GM23338 (cell line): ENCODE results near the gene SPACA4. TPM values are rescaled to one million over a fixed set of nuclear protein-coding genes. Genes with fewer than 3 reads are reported as not detected.

Experiments used
- ATAC-seq: fragments of 200-7000 bp; cut with Tn5 transposase; 3 replicates; pipeline ENCODE4 v1.9.1; 2020
- DNase-seq: peaks from one replicate; pipeline ENCODE4 v3.0.0-alpha.2; 2015; ENCODE audit warnings: low spot score
- H2AFZ ChIP-seq: fragments of 200-600 bp; sonication (generic); 2 replicates; pipeline ENCODE4 v1.8.0; 2016; ENCODE audit warnings: antibody characterized with exemption, mild to moderate bottlenecking, moderate library complexity
- H3F3A ChIP-seq: fragments of 200-600 bp; sonication (generic); replicated peaks from 2 replicates; pipeline ENCODE4 v1.8.0; 2017; ENCODE audit warnings: antibody characterized with exemption, mixed run types, low read depth
- H3K27ac ChIP-seq: fragments of 200-600 bp; sonication (generic); 2 replicates; pipeline ENCODE4 v1.6.1; 2016; ENCODE audit warnings: low read depth
- H3K27me3 ChIP-seq: fragments of 200-600 bp; sonication (generic); 2 replicates; pipeline ENCODE4 v1.8.0; 2016; ENCODE audit warnings: mild to moderate bottlenecking, mixed run types, moderate library complexity; ENCODE audit not compliant: insufficient read depth
- H3K36me3 ChIP-seq: fragments of 200-600 bp; sonication (generic); 2 replicates; pipeline ENCODE4 v1.8.0; 2016; ENCODE audit warnings: mild to moderate bottlenecking; ENCODE audit not compliant: insufficient read depth
- H3K4me1 ChIP-seq: fragments of 200-600 bp; sonication (generic); 2 replicates; pipeline ENCODE4 v1.8.0; 2016; ENCODE audit warnings: mild to moderate bottlenecking, moderate library complexity; ENCODE audit not compliant: insufficient read depth
- H3K4me2 ChIP-seq: fragments of 200-600 bp; sonication (generic); 2 replicates; pipeline ENCODE4 v1.7.1; 2017; ENCODE audit warnings: mixed run types
- H3K4me3 ChIP-seq: fragments of 200-600 bp; sonication (generic); 2 replicates; pipeline ENCODE4 v1.6.1; 2016; ENCODE audit warnings: mixed run types
- H3K79me2 ChIP-seq: fragments of 200-600 bp; sonication (generic); replicated peaks from 2 replicates; pipeline ENCODE4 v1.8.0; 2017; ENCODE audit warnings: mild to moderate bottlenecking; ENCODE audit not compliant: insufficient read depth
- H3K9me2 ChIP-seq: fragments of 200-600 bp; sonication (generic); 2 replicates; pipeline ENCODE4 v1.8.0; 2017; ENCODE audit not compliant: insufficient read depth
- H4K20me1 ChIP-seq: fragments of 200-600 bp; sonication (generic); replicated peaks from 2 replicates; pipeline ENCODE4 v1.8.0; 2017; ENCODE audit warnings: mild to moderate bottlenecking; ENCODE audit not compliant: insufficient read depth
- H3K27ac Mint-ChIP-seq: 2 replicates; pipeline ENCODE4 v1.8.0; 2020; ENCODE audit warnings: inconsistent platforms, mild to moderate bottlenecking, moderate library complexity, mixed read lengths
- H3K27me3 Mint-ChIP-seq: 3 replicates; pipeline ENCODE4 v1.8.0; 2022; ENCODE audit warnings: low read depth, mild to moderate bottlenecking, moderate library complexity, mixed read lengths, inconsistent platforms; ENCODE audit not compliant: insufficient read depth, poor library complexity
- H3K36me3 Mint-ChIP-seq: 3 replicates; pipeline ENCODE4 v1.8.0; 2021; ENCODE audit warnings: low read depth, mild to moderate bottlenecking, inconsistent platforms, moderate library complexity, mixed read lengths
- H3K4me1 Mint-ChIP-seq: 3 replicates; pipeline ENCODE4 v1.8.0; 2020; ENCODE audit warnings: mild to moderate bottlenecking, inconsistent platforms, mixed read lengths
- H3K4me3 Mint-ChIP-seq: 3 replicates; pipeline ENCODE4 v1.8.0; 2021; ENCODE audit warnings: moderate library complexity, mild to moderate bottlenecking, inconsistent platforms, mixed read lengths
- H3K9me3 Mint-ChIP-seq: 3 replicates; pipeline ENCODE4 v1.8.0; 2020; ENCODE audit warnings: moderate library complexity, mild to moderate bottlenecking, inconsistent platforms, mixed read lengths
- CREB1 ChIP-seq: fragments of 250-450 bp; sonication (Bioruptor Pico); IDR thresholded peaks from 2 replicates; pipeline ENCODE4 v1.5.0; 2020; ENCODE audit warnings: low read depth, mild to moderate bottlenecking, moderate library complexity
- EZH2 ChIP-seq: fragments of 200-600 bp; sonication (generic); IDR thresholded peaks from one replicate; pipeline ENCODE4 v1.8.0; 2017; ENCODE audit warnings: antibody characterized with exemption, mild to moderate bottlenecking, low read depth; ENCODE audit not compliant: unreplicated experiment
- JUNB ChIP-seq: IDR thresholded peaks from one replicate; pipeline ENCODE4 v1.6.1; 2016; ENCODE audit warnings: antibody characterized with exemption; ENCODE audit not compliant: unreplicated experiment
- NANOG ChIP-seq: IDR thresholded peaks from 2 replicates; pipeline ENCODE4 v1.6.1; 2016; ENCODE audit warnings: antibody characterized with exemption, borderline replicate concordance
- POLR2AphosphoS5 ChIP-seq: IDR thresholded peaks from 2 replicates; pipeline ENCODE4 v1.6.1; 2016; ENCODE audit warnings: antibody characterized with exemption, low read depth
- STAT1 ChIP-seq: IDR thresholded peaks from one replicate; pipeline ENCODE4 v1.6.1; 2016; ENCODE audit warnings: antibody characterized with exemption; ENCODE audit not compliant: unreplicated experiment
- ZNF114 ChIP-seq: fragments of 250-450 bp; sonication (Bioruptor Pico); IDR thresholded peaks from 2 replicates; pipeline ENCODE4 v1.5.0; 2020; ENCODE audit warnings: mild to moderate bottlenecking, moderate library complexity
- ZNF331 ChIP-seq: fragments of 250-450 bp; sonication (Bioruptor Pico); IDR thresholded peaks from 2 replicates; pipeline ENCODE4 v1.5.0; 2020; ENCODE audit warnings: low read depth, mild to moderate bottlenecking, moderate library complexity
- polyA plus RNA-seq: library from polyadenylated mRNA; unstranded; fragments of >200 nt; fragmentation: Nextera tagmentation; extraction: Ambion mirVana; gene quantifications from 2 replicates; pipeline ENCODE4 v1.2.1, GENCODE V29; 2016
- total RNA-seq: library from RNA; depleted of rRNA; stranded (reverse); fragments of >200 nt; shearing (Covaris generic); gene quantifications from 2 replicates; pipeline ENCODE4 v1.2.3, GENCODE V29; 2014
- TF ChIP-seq, protein P1 (sequence below): IDR thresholded peaks from one replicate; pipeline ENCODE4 v1.6.1; 2018; ENCODE audit warnings: antibody characterized with exemption; ENCODE audit not compliant: unreplicated experiment
- TF ChIP-seq, protein P2 (sequence below), 2 experiments: fragments of 200-600 bp in 1 of 2; sonication (generic) in 1 of 2; conservative IDR thresholded peaks; 2 replicates each; pipeline versions ENCODE4 v1.5.1 to v1.6.1; 2016 to 2017; ENCODE audit warnings: antibody characterized with exemption in 2 of 2, low read depth in 2 of 2, mild to moderate bottlenecking in 2 of 2, moderate library complexity in 1 of 2

The SPACA4 gene
- total and polyA plus RNA-seq, 2 experiments from 2014 or later = not detected

DNA sequence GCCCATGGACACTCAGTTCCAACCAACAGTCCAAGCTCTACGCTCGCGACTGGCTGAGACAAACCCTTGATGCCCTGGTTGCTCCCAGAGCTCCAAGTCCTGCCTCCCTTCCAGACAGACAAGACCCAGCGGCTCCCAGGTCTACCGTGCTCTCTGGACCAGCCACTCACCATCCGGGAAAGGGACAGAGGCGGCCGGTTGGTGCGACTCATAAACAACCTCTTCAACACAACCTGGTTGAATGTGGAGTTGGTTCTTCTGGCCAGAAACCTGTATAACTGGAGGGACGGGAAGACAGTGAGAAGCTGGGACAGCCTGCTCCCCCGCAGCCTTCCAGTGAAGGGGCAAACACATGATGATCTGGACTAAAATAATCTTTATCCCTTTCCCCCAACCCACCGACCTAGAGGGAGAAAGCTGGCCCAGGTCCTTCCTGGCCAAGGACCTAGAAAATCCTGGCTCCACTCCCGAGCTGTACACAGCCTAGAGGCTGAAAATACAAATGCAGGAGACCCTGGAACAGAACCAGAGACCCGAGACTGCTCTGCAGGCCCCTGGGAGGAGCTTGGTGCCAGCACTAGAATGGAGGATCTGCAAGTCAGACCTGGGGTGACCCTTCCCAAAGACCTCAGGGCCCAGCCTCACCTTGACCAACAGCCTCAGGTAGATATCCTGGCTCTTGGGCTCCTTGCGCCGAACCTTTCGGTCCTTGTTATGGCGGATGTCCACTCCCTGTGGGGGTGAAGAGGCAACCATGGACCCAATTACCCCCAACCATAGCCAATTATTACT, 10.8 kb downstream of the SPACA4 start (continued):
- TF ChIP-seq, protein P1, sequence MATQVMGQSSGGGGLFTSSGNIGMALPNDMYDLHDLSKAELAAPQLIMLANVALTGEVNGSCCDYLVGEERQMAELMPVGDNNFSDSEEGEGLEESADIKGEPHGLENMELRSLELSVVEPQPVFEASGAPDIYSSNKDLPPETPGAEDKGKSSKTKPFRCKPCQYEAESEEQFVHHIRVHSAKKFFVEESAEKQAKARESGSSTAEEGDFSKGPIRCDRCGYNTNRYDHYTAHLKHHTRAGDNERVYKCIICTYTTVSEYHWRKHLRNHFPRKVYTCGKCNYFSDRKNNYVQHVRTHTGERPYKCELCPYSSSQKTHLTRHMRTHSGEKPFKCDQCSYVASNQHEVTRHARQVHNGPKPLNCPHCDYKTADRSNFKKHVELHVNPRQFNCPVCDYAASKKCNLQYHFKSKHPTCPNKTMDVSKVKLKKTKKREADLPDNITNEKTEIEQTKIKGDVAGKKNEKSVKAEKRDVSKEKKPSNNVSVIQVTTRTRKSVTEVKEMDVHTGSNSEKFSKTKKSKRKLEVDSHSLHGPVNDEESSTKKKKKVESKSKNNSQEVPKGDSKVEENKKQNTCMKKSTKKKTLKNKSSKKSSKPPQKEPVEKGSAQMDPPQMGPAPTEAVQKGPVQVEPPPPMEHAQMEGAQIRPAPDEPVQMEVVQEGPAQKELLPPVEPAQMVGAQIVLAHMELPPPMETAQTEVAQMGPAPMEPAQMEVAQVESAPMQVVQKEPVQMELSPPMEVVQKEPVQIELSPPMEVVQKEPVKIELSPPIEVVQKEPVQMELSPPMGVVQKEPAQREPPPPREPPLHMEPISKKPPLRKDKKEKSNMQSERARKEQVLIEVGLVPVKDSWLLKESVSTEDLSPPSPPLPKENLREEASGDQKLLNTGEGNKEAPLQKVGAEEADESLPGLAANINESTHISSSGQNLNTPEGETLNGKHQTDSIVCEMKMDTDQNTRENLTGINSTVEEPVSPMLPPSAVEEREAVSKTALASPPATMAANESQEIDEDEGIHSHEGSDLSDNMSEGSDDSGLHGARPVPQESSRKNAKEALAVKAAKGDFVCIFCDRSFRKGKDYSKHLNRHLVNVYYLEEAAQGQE = no peak

DNA sequence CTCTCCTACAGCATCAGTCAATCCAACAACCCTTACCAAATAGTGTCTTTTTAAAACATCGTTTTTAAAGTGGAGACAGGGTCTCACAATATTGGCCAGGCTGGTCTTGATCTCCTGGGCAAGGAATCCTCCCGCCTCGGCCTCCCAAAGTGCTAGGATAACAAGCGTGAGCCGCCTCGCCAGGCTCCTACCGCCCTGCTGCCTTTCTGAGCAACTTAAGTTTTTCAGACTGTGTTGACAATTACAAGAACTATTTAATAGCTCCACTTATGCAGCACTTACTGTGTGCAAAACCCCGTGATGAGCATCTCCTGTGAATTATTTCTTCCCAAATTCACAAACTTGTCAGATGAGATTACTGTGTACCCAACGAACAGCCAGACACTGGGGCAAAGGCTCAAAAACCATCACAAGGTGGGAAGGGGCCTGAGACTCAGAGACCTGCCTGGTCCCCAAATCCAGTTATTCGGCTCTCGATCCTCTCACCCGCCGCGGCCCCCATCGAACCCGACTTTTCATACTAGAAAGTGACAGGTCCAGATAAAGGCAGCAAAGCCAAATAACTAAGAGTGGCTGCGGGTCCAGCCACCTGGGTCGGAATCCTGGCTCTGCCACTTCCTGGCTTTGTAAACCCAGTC, 11.9 kb downstream of the SPACA4 start:
- Mint-ChIP-seq H3K4me3 (peak overlapping the region; percentile 93), H3K27ac (peak overlapping the region; percentile 98), H3K4me1 (peaks cover 51% of the 10 kb centered on the region)

DNA sequence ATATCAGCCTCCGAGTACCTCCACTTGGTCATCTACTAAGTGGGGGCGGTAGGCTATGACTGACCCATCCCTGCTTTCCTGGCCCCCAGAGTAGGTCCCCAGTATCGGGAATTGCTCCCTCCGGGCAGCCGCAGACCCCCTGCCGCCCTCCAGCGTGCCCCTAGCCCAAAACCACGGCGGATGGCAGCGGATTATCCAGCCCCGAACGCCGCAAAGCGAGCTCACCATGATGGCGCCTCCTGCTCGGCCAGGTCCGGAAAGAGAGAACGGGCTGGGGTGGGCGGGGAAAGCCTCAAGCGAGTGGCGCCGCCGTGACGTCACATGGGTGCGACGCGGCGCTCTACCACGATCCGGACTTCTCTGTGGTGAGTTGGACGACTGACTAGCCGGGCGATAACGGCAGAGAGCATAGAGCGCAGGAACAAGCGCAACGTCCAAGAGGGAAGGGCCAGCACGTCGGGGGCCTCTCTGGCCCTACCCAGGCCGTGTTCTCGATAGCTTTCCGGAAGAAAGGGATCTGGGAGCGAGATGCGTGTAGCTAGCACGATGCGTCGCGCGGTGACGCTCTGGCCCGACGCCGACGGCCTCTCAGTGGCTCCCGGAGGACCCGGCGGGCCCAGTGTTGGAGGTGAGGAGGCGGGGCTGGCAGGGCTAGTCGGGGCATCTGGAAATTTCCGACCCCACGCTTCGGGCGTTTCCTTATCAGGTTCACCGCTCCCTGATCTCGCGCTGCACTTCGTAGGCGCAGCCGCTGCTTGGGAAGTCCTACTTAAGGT, 12.6 kb downstream of the SPACA4 start, which contains the start of the genes RPL18 and SPHK2:
Gene RPL18, minus strand, starts transcription at position 263 of the 776 bp plus-strand sequence. Its CDS starts 35 bp downstream, at position 228.
Gene SPHK2, plus strand, starts transcription at position 591 of the 776 bp plus-strand sequence. CDS start 1,009 bp downstream, outside the sequence.
- Histone ChIP-seq H4K20me1 (peaks cover 21% of the 10 kb centered on the region), H2AFZ (peak within 1 kb of the TSS; percentile 15; the same call in 1 of the 2 replicates), H3K27me3 (no peaks in the 10 kb centered on the region), H3K36me3 (peaks cover 32% of the 10 kb centered on the region), H3F3A (peaks cover 45% of the 10 kb centered on the region), H3K4me3 (peak within 1 kb of the TSS; percentile 97), H3K4me1 (peaks cover 37% of the 10 kb centered on the region), H3K79me2 (peaks cover 40% of the 10 kb centered on the region), H3K27ac (peak within 1 kb of the TSS; percentile 99), H3K4me2 (peak within 1 kb of the TSS; percentile 99), H3K9me2 (no peaks in the 10 kb centered on the region)
- peaks cover 50% of the 10 kb centered on the region for H3K36me3 Mint-ChIP-seq
- H3K4me1 Mint-ChIP-seq = peaks cover 49% of the 10 kb centered on the region
- DNase-seq = peak; percentile 98
- peak within 1 kb of the TSS; percentile 93 for H3K4me3 Mint-ChIP-seq
- peak within 1 kb of the TSS; percentile 98 for H3K27ac Mint-ChIP-seq
- H3K27me3 Mint-ChIP-seq = peaks cover 35% of the 10 kb centered on the region
- H3K9me3 Mint-ChIP-seq = no peaks in the 10 kb centered on the region; the same call in 1 of the 3 replicates
- ATAC-seq = peak; percentile 66
- TF ChIP-seq EZH2 (no peak), ZNF114 (CRISPR knock-in tag) (no peak), ZNF331 (CRISPR knock-in tag) (no peak), CREB1 (peak; percentile 100), NANOG (no peak), JUNB (peak; percentile 75), POLR2AphosphoS5 (peak; percentile 94)
- TF ChIP-seq, protein P2, sequence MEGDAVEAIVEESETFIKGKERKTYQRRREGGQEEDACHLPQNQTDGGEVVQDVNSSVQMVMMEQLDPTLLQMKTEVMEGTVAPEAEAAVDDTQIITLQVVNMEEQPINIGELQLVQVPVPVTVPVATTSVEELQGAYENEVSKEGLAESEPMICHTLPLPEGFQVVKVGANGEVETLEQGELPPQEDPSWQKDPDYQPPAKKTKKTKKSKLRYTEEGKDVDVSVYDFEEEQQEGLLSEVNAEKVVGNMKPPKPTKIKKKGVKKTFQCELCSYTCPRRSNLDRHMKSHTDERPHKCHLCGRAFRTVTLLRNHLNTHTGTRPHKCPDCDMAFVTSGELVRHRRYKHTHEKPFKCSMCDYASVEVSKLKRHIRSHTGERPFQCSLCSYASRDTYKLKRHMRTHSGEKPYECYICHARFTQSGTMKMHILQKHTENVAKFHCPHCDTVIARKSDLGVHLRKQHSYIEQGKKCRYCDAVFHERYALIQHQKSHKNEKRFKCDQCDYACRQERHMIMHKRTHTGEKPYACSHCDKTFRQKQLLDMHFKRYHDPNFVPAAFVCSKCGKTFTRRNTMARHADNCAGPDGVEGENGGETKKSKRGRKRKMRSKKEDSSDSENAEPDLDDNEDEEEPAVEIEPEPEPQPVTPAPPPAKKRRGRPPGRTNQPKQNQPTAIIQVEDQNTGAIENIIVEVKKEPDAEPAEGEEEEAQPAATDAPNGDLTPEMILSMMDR (conservative IDR thresholded peaks at IDR 0.05; ENCODE audit: low read depth in 2 of 2) = no peak
- TF ChIP-seq, protein P1 = no peak

More for the DNA sequence above, 11.9 kb downstream of the SPACA4 start:
- Histone ChIP-seq H2AFZ (no peak overlapping the region), H4K20me1 (peaks cover 21% of the 10 kb centered on the region), H3K79me2 (peaks cover 40% of the 10 kb centered on the region), H3K9me2 (no peaks in the 10 kb centered on the region), H3K4me2 (peak overlapping the region; percentile 99), H3K4me1 (peaks cover 41% of the 10 kb centered on the region), H3F3A (peaks cover 51% of the 10 kb centered on the region), H3K4me3 (peak overlapping the region; percentile 97), H3K27ac (peak overlapping the region; percentile 99), H3K27me3 (no peaks in the 10 kb centered on the region), H3K36me3 (peaks cover 32% of the 10 kb centered on the region)
- H3K36me3 Mint-ChIP-seq = peaks cover 54% of the 10 kb centered on the region
- TF ChIP-seq EZH2 (no peak), STAT1 (no peak), POLR2AphosphoS5 (no peak), CREB1 (no peak)
- peaks cover 38% of the 10 kb centered on the region for H3K27me3 Mint-ChIP-seq
- DNase-seq = no peak
- ATAC-seq = no peak
- H3K9me3 Mint-ChIP-seq = no peaks in the 10 kb centered on the region; the same call in 1 of the 3 replicates
